ENCODE data around the gene SPCS2.
"Not testable (repeated sequence)": the region's sequence is repeated elsewhere in the genome, so short reads cannot be mapped to it uniquely, and the experiment has no call there.

- TF ChIP-seq CTCF (conservative IDR thresholded peaks at IDR 0.05); EZH2 (IDR thresholded peaks at IDR 0.05; ENCODE audit: low read depth): not testable (repeated sequence)
Observed at GRCh38 chr11:75019200-75019599, 70.1 kb downstream of the SPCS2 start.
